ENCODE results near the gene MUC2. TPM values are rescaled to one million over a fixed set of nuclear protein-coding genes. Genes with fewer than 3 reads are reported as not detected.

The MUC2 gene
- not detected in 2 replicates for total RNA-seq (ENCODE audit: low replicate concordance)

GRCh38 chr11:1074244-1075221, at the start of gene MUC2:
MUC2 (plus strand) TSS chr11:1074874.

GRCh38 chr11:1036303-1036923, 38.3 kb upstream of the MUC2 start, which contains the start of gene MUC6:
MUC6 (minus strand) TSS chr11:1036718; CDS start chr11:1036655, 63 bp downstream.

Other genes with a start within 250 kb of the MUC2 start
- 0.45 and 0.70 TPM in 2 replicates for gene CRACR2B, start 247.0 kb upstream of the MUC2 start, total RNA-seq (ENCODE audit: low replicate concordance)
- 669 and 785 TPM in 2 replicates for gene CD151, start 241.9 kb upstream of the MUC2 start, total RNA-seq (ENCODE audit: low replicate concordance)
- gene POLR2L, start 232.3 kb upstream of the MUC2 start, total RNA-seq (ENCODE audit: low replicate concordance), result 262 and 474 TPM in 2 replicates
- gene TSPAN4, start 232.0 kb upstream of the MUC2 start, total RNA-seq (ENCODE audit: low replicate concordance), result 102 and 297 TPM in 2 replicates
- gene CHID1, start 164.1 kb upstream of the MUC2 start, total RNA-seq (ENCODE audit: low replicate concordance), result 44.0 and 50.9 TPM in 2 replicates
- 19.6 and 28.2 TPM in 2 replicates for gene AP2A2, start 149.0 kb upstream of the MUC2 start, total RNA-seq (ENCODE audit: low replicate concordance)
- gene MUC6, start 38.2 kb upstream of the MUC2 start, total RNA-seq (ENCODE audit: low replicate concordance), result not detected in 2 replicates
- not detected in 2 replicates for gene MUC5AC, start 83.1 kb downstream of the MUC2 start, total RNA-seq (ENCODE audit: low replicate concordance)
- not detected in 2 replicates for gene MUC5B, start 148.2 kb downstream of the MUC2 start, total RNA-seq (ENCODE audit: low replicate concordance)
- gene TOLLIP, start 234.8 kb downstream of the MUC2 start, total RNA-seq (ENCODE audit: low replicate concordance), result 24.3 and 44.1 TPM in 2 replicates